Nucleus accumbens (tissue), 56 donors: Measurements from ENCODE around the gene IGFBP2.
A peak's percentile ranks its signal among the peaks of the same experiment; 100 is the strongest.

Experiments used
- DNase-seq, 56 donors: peaks; one replicate each; lab custom pipeline; 2025; lab: John Stamatoyannopoulos, UW

Gene IGFBP2

GRCh38 chr2:216659276-216659675 is 26.1 kb downstream of the IGFBP2 start:
- no peak for DNase-seq

DNA sequence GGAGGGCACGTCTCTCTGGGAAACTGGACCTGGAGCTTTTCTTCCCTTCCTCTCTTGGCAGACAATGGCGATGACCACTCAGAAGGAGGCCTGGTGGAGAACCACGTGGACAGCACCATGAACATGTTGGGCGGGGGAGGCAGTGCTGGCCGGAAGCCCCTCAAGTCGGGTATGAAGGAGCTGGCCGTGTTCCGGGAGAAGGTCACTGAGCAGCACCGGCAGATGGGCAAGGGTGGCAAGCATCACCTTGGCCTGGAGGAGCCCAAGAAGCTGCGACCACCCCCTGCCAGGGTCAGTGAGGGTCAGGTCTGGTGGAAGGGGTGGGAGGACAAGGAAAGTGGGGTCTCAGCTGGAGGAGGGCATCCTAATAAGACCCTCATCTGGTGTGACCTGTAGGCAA is 27.3 kb downstream of the IGFBP2 start:
- no peak for DNase-seq

DNA sequence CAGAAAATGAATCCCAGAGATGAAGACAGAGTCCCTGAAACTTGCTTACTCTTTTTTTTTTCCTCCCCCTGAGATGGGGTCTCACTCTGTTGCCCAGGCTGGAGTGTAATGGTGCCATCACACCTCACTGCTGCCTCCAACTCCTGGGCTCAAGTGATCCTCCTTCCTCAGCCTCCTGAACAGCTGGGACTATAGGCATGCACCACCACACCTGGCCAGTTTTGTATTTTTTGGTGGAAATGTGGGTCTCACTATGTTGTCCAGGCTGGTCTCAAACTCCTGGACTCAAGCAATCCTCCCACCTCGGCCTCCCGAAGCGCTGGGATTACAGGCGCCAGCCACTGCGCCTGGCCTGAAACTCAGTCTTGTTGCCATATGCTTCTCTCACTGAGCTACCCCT is 27.8 kb downstream of the IGFBP2 start:
- no peak for DNase-seq

DNA sequence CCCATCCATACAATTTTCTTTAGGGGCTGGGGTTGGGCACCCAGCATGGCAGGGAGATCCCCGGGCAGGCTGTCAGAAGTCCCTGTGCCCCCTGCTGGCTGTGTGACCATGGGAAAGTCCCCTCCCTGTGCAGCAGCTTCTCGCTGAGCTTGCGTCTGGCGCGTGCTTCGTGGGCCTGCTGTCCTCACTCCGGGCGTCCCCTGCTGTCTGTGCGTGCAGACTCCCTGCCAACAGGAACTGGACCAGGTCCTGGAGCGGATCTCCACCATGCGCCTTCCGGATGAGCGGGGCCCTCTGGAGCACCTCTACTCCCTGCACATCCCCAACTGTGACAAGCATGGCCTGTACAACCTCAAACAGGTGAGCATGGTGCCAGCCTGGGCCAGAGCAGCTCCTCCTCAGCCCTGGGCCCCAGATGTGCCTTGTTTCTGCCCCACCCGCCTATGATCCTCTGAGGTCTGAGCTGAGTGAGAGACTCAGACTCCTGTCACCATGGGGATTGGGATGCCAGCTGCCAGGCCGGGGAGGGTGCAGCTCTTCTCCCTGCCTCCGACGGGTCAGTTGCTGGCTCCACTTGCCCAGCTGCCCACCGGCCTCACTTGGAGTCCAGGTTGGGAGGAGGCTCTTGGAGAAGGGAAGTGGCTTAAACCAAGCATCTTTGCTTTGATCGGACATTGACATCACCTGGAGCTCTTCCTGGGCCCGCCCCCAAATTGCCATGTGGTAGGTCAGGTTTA is 28.6 kb downstream of the IGFBP2 start:
- peak in 4 of 56 donors; percentile 9 to 39 (median 12) for DNase-seq

DNA sequence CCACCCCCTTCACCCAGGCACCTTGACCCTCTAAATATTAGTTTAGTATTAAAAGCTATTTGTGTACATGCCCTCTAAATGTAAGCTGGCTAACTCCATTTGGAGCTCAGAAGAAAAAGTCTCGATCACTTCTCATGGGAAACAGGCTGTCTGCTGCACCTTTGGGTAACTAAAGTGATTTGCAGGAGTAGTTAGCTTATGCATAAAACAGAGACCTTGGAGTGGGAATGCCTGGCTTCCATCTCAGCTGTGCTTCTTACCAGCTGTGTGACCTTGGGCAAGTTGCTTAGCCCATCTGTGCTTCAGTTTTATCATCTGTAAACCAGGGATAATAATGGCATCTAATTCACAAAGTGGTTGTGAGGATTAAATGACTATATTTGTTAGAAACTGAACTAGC is 29.9 kb downstream of the IGFBP2 start:
- no peak for DNase-seq

DNA sequence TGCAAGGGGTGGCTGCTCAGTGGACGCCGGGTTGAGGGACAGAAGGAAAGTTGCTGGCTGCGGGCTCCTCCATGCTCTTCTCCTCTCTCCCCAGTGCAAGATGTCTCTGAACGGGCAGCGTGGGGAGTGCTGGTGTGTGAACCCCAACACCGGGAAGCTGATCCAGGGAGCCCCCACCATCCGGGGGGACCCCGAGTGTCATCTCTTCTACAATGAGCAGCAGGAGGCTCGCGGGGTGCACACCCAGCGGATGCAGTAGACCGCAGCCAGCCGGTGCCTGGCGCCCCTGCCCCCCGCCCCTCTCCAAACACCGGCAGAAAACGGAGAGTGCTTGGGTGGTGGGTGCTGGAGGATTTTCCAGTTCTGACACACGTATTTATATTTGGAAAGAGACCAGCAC is 30.6 kb downstream of the IGFBP2 start:
- DNase-seq, result no peak

DNA sequence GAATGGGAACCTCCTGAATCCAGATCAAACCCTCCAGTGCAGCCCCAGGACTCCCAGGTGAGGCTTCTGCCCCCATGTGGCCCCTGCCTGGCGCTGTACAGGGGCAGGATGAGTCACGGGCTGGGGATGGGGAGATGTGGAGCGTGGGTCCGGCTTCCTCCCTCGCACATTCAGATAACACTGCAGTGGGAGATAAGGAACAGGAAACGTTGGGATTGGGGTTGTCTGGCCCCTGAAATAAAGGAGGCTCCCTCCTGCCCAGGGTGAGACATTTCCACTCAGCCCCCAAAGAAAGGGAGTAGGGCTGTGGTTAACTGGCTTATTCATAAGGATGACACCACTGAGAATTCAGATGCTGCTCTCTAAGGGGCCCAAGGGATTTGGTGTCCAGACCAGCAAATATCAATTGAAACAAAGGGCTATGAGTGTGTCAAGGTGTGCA is 31.4 kb downstream of the IGFBP2 start:
- DNase-seq, result no peak

- no peak for DNase-seq
These were observed 32.0 kb downstream of the IGFBP2 start for GRCh38 chr2:216665242-216665641.

- DNase-seq, result no peak
These were observed 32.5 kb downstream of the IGFBP2 start for GRCh38 chr2:216665717-216666116.

DNA sequence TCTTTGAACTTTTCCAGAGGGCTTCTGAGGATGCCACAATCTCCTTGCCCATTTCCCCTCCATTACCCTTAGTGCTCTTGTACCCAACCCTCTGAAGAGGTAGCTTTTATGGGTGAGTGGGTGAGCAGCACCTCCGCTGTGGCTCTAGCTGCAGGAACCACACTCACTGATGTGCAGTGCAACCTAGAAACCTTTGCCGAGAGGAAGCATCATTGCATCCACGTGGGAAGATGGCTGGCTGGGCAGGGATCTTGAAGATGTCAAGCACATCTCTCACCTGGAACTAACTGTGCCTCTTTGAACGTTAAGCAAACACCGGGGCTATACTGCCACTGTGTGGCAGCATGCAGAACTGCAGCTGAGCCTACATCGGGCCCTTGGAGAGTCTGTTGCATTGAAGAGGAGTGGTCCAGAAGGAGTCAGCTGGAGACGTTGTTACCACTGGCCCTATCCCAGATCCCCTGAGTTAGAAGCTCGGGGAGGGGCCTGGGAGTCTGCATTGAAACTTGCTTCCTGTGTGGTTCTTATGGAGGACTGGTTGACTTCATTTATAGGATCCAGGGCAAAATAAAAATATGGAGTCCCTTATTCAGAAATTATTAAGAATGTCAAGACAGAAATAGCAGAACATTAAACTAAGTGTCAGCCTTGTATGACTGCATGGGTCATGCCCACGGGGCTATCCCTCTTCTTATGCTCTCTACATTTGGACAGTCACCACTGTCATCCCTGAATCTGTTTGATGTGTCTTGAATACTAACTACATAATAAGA is 33.4 kb downstream of the IGFBP2 start:
- DNase-seq, result peak in 49 of 56 donors; percentile 4 to 83 (median 53)

- DNase-seq, result no peak
These were observed 37.3 kb downstream of the IGFBP2 start for GRCh38 chr2:216670266-216671080.

DNA sequence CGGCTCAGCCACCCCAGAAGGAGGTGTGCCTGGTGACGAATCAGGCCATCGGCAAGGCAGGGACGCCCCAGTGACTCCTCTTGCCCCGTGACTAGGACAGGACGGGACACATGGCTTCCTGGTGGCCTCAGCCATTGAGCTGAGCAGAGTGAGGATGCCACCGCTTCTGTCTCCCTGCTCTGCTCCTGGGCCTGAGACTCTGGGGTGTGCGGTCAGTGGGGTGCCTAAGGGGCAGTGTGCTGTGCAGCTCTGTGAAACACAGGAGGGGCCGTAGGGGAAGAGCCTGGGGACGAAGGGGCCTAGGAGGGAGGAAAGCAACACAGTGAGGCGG is 37.8 kb downstream of the IGFBP2 start:
- no peak for DNase-seq

DNA sequence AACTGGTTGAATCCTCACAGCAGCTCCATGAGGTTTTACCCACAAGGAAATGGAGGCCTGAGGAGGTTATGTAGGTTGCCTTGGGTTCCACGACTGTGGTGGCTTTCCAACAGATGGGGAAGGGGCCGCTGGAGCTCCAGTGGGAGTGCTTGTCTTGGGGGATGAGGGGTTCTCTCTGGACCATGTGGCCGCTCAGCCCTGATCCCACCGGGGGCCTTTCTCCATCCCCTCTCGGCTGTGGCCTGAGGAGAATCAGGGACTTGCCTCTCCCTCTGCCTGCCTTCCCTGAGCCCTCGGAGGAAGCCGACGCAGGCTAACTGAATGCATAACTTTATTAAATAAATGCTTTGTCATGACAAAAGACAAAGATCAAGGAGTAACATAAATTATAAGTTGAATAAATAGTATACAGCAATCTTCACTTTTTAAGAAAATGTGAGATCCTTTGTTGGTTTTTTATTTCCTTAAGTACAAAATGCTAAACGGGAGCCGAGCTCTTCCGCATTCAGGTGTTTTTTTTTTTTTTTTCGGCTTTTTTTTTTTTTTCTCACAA is 38.6 kb downstream of the IGFBP2 start:
- no peak for DNase-seq

GRCh38 chr2:216672466-216672865 is 39.2 kb downstream of the IGFBP2 start:
- DNase-seq, result no peak

- DNase-seq, result no peak
These were observed 39.8 kb downstream of the IGFBP2 start for GRCh38 chr2:216673021-216673420.

DNA sequence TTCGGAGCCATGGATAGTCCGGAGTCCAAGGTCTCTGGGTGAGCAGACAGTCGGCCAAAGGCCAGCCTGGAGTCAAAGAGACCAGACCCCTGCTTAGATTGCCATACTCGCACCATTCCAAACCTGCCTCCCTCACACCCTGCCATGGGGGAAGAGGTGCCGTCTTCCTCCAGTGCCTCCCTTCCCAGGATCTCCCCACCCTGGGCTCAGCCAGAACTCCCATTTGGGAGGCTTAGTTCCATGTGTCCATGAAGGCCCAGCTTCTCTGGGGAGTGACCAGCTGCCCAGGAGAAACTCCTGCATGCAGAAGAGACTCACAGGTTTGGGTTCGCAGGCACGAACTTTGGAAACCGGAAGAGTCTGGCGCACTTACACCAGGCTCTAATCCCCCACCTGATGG is 40.4 kb downstream of the IGFBP2 start:
- no peak for DNase-seq

DNA sequence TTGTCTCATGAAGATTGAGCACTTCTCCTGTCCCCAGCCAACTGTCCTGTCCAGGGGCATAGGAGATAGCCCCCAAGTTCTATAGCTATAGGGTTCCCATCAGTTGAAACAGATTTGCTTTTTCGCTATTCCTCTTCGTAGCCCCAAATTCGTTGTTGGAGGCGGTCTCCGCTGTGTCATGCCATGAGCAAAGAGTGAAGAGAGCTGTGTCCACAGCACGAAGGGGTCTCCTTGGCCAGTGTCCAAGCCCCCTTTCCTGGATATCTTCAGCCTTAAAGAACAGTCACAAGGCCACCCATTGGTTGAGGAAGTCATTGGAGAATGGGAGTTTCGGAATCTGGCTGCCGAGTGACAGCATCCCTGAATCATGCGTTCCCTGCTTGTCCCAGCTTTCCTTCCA is 41.2 kb downstream of the IGFBP2 start:
- DNase-seq, result no peak

GRCh38 chr2:216676630-216677029 is 43.4 kb downstream of the IGFBP2 start:
- DNase-seq, result no peak

DNA sequence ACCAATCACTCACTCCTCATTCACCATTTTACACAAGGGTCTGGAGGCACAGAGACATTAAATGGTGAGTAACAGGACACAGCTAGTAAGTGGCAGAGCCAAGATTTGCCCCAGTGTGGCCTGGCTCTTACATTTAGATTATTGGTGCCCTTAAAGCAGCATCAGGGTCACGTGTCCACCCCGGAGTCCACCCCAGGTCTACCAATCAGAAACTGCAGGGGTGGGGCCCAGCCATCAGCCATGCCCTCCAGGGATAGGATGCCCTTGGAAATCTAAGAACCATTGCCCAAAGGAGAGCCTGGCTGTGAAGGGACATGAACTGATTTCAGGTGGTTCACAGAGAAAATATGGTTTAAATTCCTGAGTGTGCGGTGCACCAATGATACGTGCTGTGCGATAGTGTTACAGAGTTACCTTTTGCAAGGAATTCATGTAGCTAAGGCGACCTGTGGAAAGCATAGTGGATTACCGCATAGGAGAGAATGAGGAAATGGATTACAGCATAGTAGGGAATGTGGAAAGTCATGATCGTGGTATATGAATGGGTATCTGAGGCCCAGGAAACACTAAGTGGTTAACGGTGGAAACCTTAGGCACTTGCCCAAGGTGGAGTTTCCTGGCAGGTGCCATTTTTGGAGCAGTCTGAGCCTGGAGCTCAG is 44.3 kb downstream of the IGFBP2 start:
- no peak for DNase-seq

- no peak for DNase-seq
These were observed 44.9 kb downstream of the IGFBP2 start for GRCh38 chr2:216678098-216678465.
